OCI-LY1 (cell line): ENCODE data around the gene POU4F3.

Source experiments
- H2AFZ ChIP-seq: fragments of 200-600 bp; sonication (generic), shearing (Covaris generic); 2 replicates; pipeline ENCODE4 v1.6.0; 2014; ENCODE audit warnings: antibody characterized with exemption, mild to moderate bottlenecking, low read length
- H3F3A ChIP-seq: fragments of 200-600 bp; sonication (generic), shearing (Covaris generic); 2 replicates; pipeline ENCODE4 v1.6.0; 2014; ENCODE audit warnings: mild to moderate bottlenecking, antibody characterized with exemption, low read length, moderate library complexity; ENCODE audit not compliant: insufficient read depth
- H3K27ac ChIP-seq: fragments of 200-600 bp; sonication (generic); 2 replicates; pipeline ENCODE4 v1.5.1; 2014; ENCODE audit warnings: low read length, mixed run types, mild to moderate bottlenecking, low read depth; ENCODE audit not compliant: poor library complexity, severe bottlenecking
- H3K27me3 ChIP-seq: fragments of 200-600 bp; sonication (generic); 2 replicates; pipeline ENCODE4 v1.6.0; 2014; ENCODE audit warnings: antibody characterized with exemption, mild to moderate bottlenecking, low read length, moderate library complexity; ENCODE audit not compliant: insufficient read depth
- H3K36me3 ChIP-seq: fragments of 200-600 bp; sonication (generic); 2 replicates; pipeline ENCODE4 v1.6.1; 2014; ENCODE audit warnings: mild to moderate bottlenecking, antibody characterized with exemption, low read length, moderate library complexity, mixed read lengths; ENCODE audit not compliant: insufficient read depth
- H3K4me1 ChIP-seq: fragments of 200-600 bp; sonication (generic); 2 replicates; pipeline ENCODE4 v1.5.1; 2014; ENCODE audit warnings: mild to moderate bottlenecking, low read length, moderate library complexity; ENCODE audit not compliant: insufficient read depth, severe bottlenecking
- H3K4me2 ChIP-seq: fragments of 200-600 bp; sonication (generic), shearing (Covaris generic); 2 replicates; pipeline ENCODE4 v1.6.1; 2014; ENCODE audit warnings: low read length
- H3K4me3 ChIP-seq: fragments of 200-600 bp; sonication (generic); 2 replicates; pipeline ENCODE4 v1.5.1; 2014; ENCODE audit warnings: low read length, low read depth, mild to moderate bottlenecking, mixed read lengths; ENCODE audit not compliant: poor library complexity, severe bottlenecking
- H3K79me2 ChIP-seq: fragments of 200-600 bp; shearing (Covaris generic); 2 replicates; pipeline ENCODE4 v1.6.1; 2016; ENCODE audit warnings: mixed run types, low read length, mixed read lengths; ENCODE audit not compliant: insufficient read depth
- H3K9ac ChIP-seq: fragments of 200-600 bp; sonication (generic), shearing (Covaris generic); 2 replicates; pipeline ENCODE4 v1.6.1; 2014; ENCODE audit warnings: mild to moderate bottlenecking, low read length, mixed read lengths
- H3K9me2 ChIP-seq: fragments of 200-600 bp; sonication (generic), shearing (Covaris generic); 2 replicates; pipeline ENCODE4 v1.6.1; 2014; ENCODE audit warnings: low read depth, mild to moderate bottlenecking, low read length, mixed read lengths
- H3K9me3 ChIP-seq: fragments of 200-600 bp; shearing (Covaris generic); 2 replicates; pipeline ENCODE4 v1.6.1; 2014; ENCODE audit warnings: low read length, mixed read lengths
- H4K20me1 ChIP-seq: fragments of 200-600 bp; sonication (generic), shearing (Covaris generic); 2 replicates; pipeline ENCODE4 v1.6.0; 2016; ENCODE audit warnings: mild to moderate bottlenecking, low read length; ENCODE audit not compliant: insufficient read depth
- CTCF ChIP-seq: fragments of 200-600 bp; sonication (generic), shearing (Covaris generic); IDR thresholded peaks from 2 replicates; pipeline ENCODE4 v1.5.1; 2017; ENCODE audit warnings: mild to moderate bottlenecking, antibody characterized with exemption, low read length, moderate library complexity, mixed read lengths
- EZH2 ChIP-seq: fragments of 200-600 bp; sonication (generic), shearing (Covaris generic); IDR thresholded peaks from 2 replicates; pipeline ENCODE4 v1.8.0; 2017; ENCODE audit warnings: borderline replicate concordance, mixed run types, mild to moderate bottlenecking, antibody characterized with exemption, low read length, moderate library complexity, mixed read lengths

POU4F3 gene

DNA sequence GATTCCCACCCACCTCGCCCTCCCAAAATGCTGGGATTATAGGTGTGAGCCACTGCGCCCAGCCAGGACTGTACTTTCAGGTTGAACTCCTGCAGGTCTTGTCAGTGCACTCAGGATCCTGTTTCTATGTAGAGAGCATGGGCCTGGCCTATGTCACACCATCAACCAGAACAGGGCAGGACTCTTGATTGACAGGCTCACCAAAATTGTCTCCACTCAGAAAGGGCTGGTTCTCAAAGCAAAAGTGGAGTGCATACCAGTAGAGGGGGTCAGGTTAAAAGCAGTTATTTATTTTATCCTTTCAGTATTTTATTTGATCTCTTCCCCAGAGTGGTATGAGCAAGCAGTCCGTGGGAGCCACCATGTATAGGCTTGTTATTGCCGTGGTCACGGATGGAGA is 27.4 kb upstream of the POU4F3 start:
- Histone ChIP-seq H3K79me2 (no peaks in the 10 kb centered on the region), H2AFZ (no peak overlapping the region), H3F3A (no peaks in the 10 kb centered on the region), H3K9ac (no peak overlapping the region), H3K36me3 (no peaks in the 10 kb centered on the region), H4K20me1 (no peaks in the 10 kb centered on the region), H3K4me2 (no peak overlapping the region), H3K4me1 (no peaks in the 10 kb centered on the region), H3K4me3 (no peak overlapping the region), H3K9me2 (no peaks in the 10 kb centered on the region), H3K27me3 (no peaks in the 10 kb centered on the region), H3K27ac (no peak overlapping the region), H3K9me3 (no peaks in the 10 kb centered on the region)
- TF ChIP-seq CTCF (no peak), EZH2 (no peak)

- Histone ChIP-seq H3K4me1 (no peaks in the 10 kb centered on the region), H3K4me3 (no peak overlapping the region), H3K79me2 (no peaks in the 10 kb centered on the region), H3K9me3 (no peaks in the 10 kb centered on the region), H3K9ac (no peak overlapping the region), H3F3A (no peaks in the 10 kb centered on the region), H3K27me3 (no peaks in the 10 kb centered on the region), H4K20me1 (no peaks in the 10 kb centered on the region), H3K4me2 (no peak overlapping the region), H2AFZ (no peak overlapping the region), H3K36me3 (no peaks in the 10 kb centered on the region), H3K9me2 (no peaks in the 10 kb centered on the region), H3K27ac (no peak overlapping the region)
- TF ChIP-seq EZH2 (no peak), CTCF (no peak)
Observed at GRCh38 chr5:146313027-146313426, 25.6 kb upstream of the POU4F3 start.

DNA sequence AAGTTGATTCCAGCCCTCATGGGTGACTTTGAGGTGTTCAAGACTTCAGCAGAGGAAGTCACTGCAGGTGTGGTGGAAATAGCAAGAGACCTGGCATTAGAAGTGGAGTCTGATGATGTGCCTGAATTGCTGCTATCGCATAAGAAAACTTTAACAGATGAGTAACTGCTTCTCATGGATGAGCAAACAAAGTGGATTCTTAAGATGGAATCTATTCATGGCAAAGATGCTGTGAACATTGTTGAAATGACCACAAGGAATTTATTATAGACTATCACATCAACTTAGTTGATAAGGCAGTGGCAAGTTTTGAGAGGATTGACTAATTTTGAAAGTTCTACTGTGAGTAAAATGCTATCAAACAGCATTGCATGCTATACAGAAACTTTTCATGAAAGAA is 17.1 kb upstream of the POU4F3 start:
- no peaks in the 10 kb centered on the region for H3F3A ChIP-seq
- no peaks in the 10 kb centered on the region for H3K4me1 ChIP-seq
- no peak overlapping the region for H3K4me3 ChIP-seq
- H3K79me2 ChIP-seq: no peaks in the 10 kb centered on the region
- TF ChIP-seq EZH2 (no peak), CTCF (no peak)
- H3K36me3 ChIP-seq: no peaks in the 10 kb centered on the region
- no peak overlapping the region for H3K9ac ChIP-seq
- no peak overlapping the region for H3K4me2 ChIP-seq
- H3K27me3 ChIP-seq: no peaks in the 10 kb centered on the region
- no peak overlapping the region for H2AFZ ChIP-seq
- H3K27ac ChIP-seq: no peak overlapping the region
- no peaks in the 10 kb centered on the region for H3K9me2 ChIP-seq
- H3K9me3 ChIP-seq: no peaks in the 10 kb centered on the region
- no peaks in the 10 kb centered on the region for H4K20me1 ChIP-seq
